T-helper 1 cell treated with Interleukin-12 subunit alpha and Interleukin-12 subunit beta and Interleukin-4 antibody, amounts not matched to agents 30 μg/mL and 1 μg/mL, for 36 hours (primary cell): Measurements from ENCODE around the gene BAG5.
"Not testable (repeated sequence)": the region's sequence is repeated elsewhere in the genome, so short reads cannot be mapped to it uniquely, and the experiment has no call there.

Experiments used
- H3K27ac Mint-ChIP-seq: one replicate; pipeline ENCODE4 v1.8.0; 2021; ENCODE audit warnings: mild to moderate bottlenecking, mixed read lengths
- H3K27me3 Mint-ChIP-seq: one replicate; pipeline ENCODE4 v1.8.0; 2021; ENCODE audit warnings: low read depth, mixed read lengths
- H3K36me3 Mint-ChIP-seq: one replicate; pipeline ENCODE4 v1.8.0; 2021; ENCODE audit warnings: low read depth, mixed read lengths
- H3K4me1 Mint-ChIP-seq: one replicate; pipeline ENCODE4 v1.8.0; 2021; ENCODE audit warnings: low read depth, mixed read lengths
- H3K4me3 Mint-ChIP-seq: one replicate; pipeline ENCODE4 v1.8.0; 2021; ENCODE audit warnings: mild to moderate bottlenecking, moderate library complexity, mixed read lengths
- H3K9me3 Mint-ChIP-seq: one replicate; pipeline ENCODE4 v1.8.0; 2021; ENCODE audit warnings: mixed read lengths

Gene BAG5

DNA sequence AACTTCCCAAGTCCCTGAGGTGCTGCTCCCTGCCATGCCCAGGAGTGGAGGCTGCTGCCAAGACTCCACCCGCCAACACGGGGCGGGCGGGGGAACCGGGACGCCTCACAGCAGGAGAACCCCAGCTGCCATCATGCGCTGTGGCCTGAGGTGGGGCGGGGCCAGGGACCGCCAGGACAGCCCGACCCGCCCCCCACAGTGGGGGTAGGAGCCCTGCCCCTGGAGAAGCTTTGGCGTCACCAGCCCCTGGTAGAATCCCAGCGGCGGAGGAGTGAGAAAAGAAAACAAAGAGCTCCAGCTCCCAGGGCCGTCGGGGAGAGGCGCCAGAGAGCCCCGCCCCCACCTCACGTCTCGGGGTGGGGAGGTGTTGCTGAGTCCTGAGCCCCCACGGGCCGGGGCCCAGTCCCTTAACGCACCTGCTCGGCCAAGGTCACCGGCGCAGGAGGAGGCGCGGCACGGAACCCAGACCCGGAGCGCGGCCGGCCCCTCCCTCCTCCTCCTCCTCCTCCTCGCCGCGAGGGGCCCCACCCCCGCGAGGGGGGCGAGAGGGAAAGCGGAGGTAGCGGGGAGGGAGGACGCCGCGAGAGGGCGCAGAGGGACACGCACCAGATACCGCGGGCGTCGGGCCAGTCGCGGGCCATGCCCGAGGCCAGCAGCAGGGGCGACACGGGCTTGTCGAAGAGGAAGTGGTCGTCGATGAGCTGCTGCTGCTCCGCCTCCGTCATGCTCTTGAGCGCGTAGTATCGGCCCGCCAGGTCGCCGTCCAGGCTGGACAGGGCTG lies 41.6 kb downstream of the BAG5 start:
- Mint-ChIP-seq H3K27ac (no peak overlapping the region), H3K27me3 (peaks cover 21% of the 10 kb centered on the region), H3K36me3 (no peaks in the 10 kb centered on the region), H3K4me1 (peaks cover 5% of the 10 kb centered on the region), H3K4me3 (peak overlapping the region; percentile 34), H3K9me3 (no peaks in the 10 kb centered on the region)

GRCh38 chr14:103520269-103520656 lies 42.2 kb downstream of the BAG5 start:
- no peaks in the 10 kb centered on the region for H3K9me3 Mint-ChIP-seq
- H3K4me3 Mint-ChIP-seq, result peak overlapping the region; percentile 54
- no peak overlapping the region for H3K27ac Mint-ChIP-seq
- H3K4me1 Mint-ChIP-seq, result peaks cover 5% of the 10 kb centered on the region
- no peaks in the 10 kb centered on the region for H3K36me3 Mint-ChIP-seq
- H3K27me3 Mint-ChIP-seq, result peaks cover 21% of the 10 kb centered on the region

DNA sequence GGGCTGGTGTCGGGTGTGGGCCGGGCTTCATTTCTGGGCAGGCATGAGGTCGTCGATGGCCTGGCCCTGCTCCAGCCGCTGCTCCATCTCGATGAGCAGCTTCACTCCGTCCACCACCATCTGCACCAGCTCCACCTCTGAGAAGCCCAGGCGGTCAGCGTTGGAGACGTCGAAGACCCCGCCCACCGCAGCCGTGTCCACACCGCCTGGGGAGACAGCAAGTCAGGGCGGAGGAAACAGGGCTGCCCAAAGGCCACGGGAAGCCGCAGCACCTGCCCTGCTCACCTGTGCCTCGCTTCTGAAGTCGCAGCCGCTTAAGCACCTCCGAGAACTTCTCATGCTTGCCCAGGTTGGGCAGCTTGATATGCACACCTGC lies 42.6 kb downstream of the BAG5 start:
- no peak overlapping the region for H3K27ac Mint-ChIP-seq
- peak overlapping the region; percentile 54 for H3K4me3 Mint-ChIP-seq
- H3K36me3 Mint-ChIP-seq, result no peaks in the 10 kb centered on the region
- peaks cover 19% of the 10 kb centered on the region for H3K27me3 Mint-ChIP-seq
- H3K4me1 Mint-ChIP-seq, result peaks cover 5% of the 10 kb centered on the region
- H3K9me3 Mint-ChIP-seq, result no peaks in the 10 kb centered on the region

DNA sequence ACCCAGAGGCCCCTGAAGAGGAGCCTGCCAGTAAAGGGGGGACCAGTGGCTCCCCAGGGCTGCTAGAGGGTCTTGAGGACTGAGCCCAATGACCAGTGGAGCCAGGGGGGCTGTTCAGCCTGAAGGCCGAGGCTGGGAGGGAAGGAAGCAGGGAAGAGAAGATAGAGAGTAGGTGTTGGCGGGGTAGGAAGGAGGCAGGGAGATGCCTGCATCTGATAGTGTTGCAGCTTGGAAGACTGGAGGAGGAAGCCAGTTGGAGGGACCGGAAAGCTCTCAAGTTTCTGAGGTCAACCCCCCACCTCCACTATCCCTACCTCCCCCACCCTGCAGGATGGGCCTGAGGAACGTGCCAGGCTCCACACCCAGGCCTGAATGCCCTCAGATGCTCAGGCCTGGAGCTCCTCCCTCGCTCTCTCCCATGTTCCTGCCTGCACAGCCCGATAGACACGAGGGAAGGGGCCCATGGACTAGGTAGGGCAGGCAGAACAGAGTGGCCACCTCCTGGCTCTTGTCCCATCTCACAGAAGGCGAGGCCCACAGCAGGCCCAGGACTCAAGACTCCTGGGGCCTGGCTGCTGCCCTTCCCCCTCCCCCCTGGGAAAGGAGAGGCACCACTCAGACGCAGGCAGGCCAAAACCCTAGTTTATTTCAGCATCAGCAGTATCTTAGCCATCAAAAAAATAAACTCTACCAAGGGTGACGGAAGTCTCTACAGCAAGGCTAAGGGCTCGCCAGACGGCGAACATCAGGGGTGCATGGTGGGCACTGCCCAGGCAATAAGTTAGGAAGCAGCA lies 43.2 kb downstream of the BAG5 start:
- no peak overlapping the region for H3K27ac Mint-ChIP-seq

DNA sequence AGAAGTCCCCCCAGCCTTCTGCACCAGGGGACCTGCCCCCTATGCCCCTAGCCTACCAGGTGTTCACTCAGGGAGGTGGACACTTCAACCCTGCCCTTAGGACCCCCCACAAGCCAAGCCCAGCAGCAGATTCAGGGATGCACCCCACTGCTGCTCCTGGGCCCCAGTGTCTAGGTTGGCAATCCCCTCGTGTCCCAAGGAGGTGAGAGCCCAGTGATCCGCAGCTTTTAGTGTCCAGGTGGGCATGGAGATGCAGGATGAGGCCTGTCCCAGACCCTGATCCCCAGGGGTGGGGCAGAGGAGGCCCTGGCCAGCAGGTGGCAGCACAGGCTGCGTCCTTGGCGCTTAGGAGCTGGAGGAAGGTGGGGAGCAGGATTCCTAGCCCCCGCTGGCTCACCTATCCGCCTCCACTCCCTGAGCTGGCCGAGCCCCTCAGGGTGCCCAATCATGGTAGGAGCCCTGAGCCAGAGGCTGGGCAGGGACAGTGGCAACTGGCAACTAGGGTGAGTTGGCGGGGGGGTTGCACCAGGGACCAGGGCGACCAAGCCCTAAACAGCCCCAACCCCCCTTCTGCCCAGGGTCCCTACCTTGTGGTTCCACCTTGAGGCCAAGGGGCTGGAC lies 43.9 kb downstream of the BAG5 start:
- Mint-ChIP-seq H3K27ac (no peak overlapping the region), H3K4me1 (peaks cover 5% of the 10 kb centered on the region), H3K27me3 (peaks cover 8% of the 10 kb centered on the region), H3K36me3 (no peaks in the 10 kb centered on the region), H3K4me3 (no peak overlapping the region), H3K9me3 (no peaks in the 10 kb centered on the region)

More for the DNA sequence above, 43.2 kb downstream of the BAG5 start:
- Mint-ChIP-seq H3K9me3 (no peaks in the 10 kb centered on the region), H3K36me3 (no peaks in the 10 kb centered on the region), H3K4me1 (peaks cover 5% of the 10 kb centered on the region), H3K27me3 (peaks cover 15% of the 10 kb centered on the region), H3K4me3 (peak overlapping the region; percentile 9)

GRCh38 chr14:103517721-103518421 lies 44.6 kb downstream of the BAG5 start:
- peaks cover 4% of the 10 kb centered on the region for H3K27me3 Mint-ChIP-seq
- H3K36me3 Mint-ChIP-seq, result no peaks in the 10 kb centered on the region
- H3K4me3 Mint-ChIP-seq, result no peak overlapping the region
- H3K4me1 Mint-ChIP-seq, result peaks cover 5% of the 10 kb centered on the region
- no peaks in the 10 kb centered on the region for H3K9me3 Mint-ChIP-seq
- H3K27ac Mint-ChIP-seq, result no peak overlapping the region

DNA sequence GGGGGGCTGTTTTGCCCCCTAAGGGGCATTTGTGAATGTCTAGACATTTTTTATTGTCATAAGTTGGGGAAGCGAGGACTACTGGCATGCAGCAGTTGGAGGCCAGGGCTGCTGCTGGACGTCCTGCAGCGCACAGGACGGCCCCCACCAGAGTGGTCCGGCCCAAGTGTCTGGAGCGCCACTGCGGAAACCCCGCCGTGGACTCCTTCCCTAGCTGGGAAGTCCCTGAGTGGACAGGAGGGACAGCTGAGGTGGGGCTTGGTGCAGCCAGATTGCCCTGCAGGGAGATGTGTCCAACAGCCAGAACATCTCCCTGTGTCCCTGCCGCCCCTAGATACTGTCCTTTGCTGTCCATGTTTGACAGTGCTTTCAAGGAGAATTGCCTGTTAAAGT lies 45.3 kb downstream of the BAG5 start:
- H3K9me3 Mint-ChIP-seq, result no peaks in the 10 kb centered on the region
- peaks cover 4% of the 10 kb centered on the region for H3K27me3 Mint-ChIP-seq
- peaks cover 5% of the 10 kb centered on the region for H3K4me1 Mint-ChIP-seq
- no peaks in the 10 kb centered on the region for H3K36me3 Mint-ChIP-seq
- no peak overlapping the region for H3K27ac Mint-ChIP-seq
- H3K4me3 Mint-ChIP-seq, result no peak overlapping the region

DNA sequence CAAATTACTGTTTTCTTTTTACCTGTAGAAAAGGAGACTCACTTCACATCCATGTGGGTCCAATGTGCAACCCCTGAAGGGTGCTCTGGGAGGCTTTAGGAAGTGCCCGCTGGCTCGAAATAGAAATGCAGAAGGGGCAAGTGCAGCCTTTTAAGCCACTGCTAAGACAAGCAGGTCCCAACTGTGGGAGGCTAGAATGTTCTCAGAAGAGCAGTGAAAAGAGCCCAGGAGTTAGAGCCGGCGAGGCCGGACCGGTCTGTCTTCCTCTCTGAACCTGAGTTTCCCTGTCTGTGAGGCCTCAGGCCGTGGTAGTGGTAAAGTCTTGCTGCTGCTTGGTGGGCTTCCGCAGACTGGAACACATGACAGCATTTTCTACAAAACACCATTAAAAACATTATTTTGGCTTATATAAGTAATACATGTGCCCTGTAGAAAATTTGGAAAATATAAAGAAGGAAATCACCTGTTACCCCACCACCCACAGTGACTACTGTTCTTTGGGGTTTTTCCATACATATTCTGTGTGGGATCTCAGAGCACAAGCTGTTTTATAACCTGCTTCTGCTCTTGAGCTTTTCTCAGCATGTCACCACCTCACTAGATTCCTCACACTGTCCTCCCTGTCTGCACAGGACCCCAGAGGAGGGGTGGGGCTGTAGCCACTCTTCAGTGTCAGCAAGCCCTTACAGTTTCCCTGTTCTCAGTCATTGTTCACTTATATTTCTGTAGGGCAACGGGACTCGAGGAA lies 45.9 kb downstream of the BAG5 start:
- Mint-ChIP-seq H3K27me3 (peaks cover 4% of the 10 kb centered on the region), H3K4me1 (peaks cover 5% of the 10 kb centered on the region), H3K36me3 (no peaks in the 10 kb centered on the region), H3K27ac (no peak overlapping the region), H3K9me3 (no peaks in the 10 kb centered on the region), H3K4me3 (no peak overlapping the region)

DNA sequence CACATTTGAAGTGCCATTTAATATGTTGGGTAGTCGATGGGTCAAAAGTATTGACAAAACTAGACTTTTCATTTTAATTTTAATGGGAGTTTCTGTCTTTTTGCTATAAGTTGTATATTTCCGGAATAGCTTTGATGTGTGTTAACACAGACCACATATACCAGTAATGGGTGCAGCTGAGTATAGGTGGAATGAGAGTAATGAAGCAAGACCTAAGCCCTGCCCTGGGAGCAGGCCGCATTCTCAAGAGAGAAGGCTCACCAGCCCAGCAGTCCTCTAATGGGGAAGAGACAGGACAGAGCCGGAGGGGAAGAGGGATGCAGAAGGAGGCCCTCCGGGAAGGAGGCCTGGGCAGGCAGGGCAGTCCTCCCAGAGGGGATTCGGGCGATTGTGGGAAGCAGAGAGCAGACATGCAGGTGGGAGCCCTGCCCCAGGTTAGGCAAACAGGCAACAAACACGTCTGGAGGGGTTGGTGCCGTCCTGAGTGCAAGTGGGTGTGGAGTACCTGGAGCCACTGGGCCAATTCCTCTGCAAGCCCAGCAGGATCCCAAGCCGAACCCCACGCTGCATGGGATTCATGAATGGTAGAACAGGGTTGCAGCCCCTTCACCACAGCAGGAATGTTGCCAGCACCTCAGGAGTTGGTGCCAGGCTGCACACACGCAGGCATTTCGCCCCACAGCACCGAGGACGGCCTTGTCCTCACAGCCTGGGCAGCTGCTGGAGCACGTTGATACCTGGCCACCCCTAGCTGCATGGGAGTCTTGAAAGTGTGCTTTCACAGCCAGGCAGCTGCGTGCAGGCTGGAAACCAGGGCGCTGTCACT lies 47.6 kb downstream of the BAG5 start:
- Mint-ChIP-seq H3K4me3 (no peak overlapping the region), H3K36me3 (peaks cover 3% of the 10 kb centered on the region), H3K9me3 (no peaks in the 10 kb centered on the region), H3K4me1 (peaks cover 5% of the 10 kb centered on the region), H3K27ac (no peak overlapping the region), H3K27me3 (peaks cover 4% of the 10 kb centered on the region)

DNA sequence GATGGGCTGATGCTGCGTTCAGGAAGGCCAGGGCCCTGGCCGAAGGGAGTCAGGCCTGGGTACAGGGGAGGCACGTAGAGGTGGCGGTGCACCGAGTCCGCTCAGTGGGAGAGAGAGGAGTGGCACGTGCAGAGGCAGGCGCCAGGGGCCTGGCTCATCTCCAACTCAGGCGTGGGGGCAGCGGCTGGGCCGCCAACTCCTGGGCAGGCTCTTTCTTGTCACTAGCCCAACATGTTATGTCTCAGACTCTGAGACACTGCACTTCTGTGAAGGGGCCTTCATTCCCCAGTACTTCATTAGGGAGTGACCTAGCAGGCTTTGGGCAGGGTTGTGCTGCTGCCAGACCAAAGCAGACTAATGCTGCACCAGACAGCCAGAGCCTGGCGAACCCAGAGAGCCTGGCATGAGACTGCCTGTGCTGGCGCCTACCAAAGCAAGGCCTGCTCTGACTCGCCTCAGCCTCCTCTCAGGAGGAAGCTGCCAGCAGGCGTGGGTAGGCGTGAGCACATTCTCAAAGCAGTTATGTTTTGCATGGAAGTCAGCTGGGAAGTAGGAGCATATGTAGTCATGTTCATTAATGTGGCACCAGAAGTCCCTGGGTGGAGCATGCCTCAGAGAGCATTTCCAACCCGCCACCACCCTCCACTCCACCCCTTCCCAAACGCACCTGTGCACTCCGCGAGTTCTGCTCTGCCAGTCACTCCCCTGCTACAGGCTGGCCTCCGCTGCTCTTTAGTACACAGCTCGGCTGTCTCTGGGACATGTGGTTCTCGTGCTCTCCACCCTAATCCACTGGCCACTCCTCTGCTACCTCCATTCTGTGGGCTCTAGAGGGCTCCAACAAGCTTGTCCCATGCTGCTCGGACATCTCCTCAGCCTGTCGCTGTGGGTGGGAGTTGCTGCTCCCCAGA lies 49.5 kb downstream of the BAG5 start:
- Mint-ChIP-seq H3K27ac (no peak overlapping the region), H3K9me3 (no peaks in the 10 kb centered on the region), H3K27me3 (no peaks in the 10 kb centered on the region), H3K4me1 (no peaks in the 10 kb centered on the region), H3K4me3 (no peak overlapping the region), H3K36me3 (peaks cover 12% of the 10 kb centered on the region)

- not testable (repeated sequence) for H3K27me3 Mint-ChIP-seq, H3K9me3 Mint-ChIP-seq, H3K27ac Mint-ChIP-seq, H3K4me3 Mint-ChIP-seq, H3K4me1 Mint-ChIP-seq
- peaks cover 12% of the 10 kb centered on the region for H3K36me3 Mint-ChIP-seq
Observed at GRCh38 chr14:103512180-103512579, 50.3 kb downstream of the BAG5 start.

DNA sequence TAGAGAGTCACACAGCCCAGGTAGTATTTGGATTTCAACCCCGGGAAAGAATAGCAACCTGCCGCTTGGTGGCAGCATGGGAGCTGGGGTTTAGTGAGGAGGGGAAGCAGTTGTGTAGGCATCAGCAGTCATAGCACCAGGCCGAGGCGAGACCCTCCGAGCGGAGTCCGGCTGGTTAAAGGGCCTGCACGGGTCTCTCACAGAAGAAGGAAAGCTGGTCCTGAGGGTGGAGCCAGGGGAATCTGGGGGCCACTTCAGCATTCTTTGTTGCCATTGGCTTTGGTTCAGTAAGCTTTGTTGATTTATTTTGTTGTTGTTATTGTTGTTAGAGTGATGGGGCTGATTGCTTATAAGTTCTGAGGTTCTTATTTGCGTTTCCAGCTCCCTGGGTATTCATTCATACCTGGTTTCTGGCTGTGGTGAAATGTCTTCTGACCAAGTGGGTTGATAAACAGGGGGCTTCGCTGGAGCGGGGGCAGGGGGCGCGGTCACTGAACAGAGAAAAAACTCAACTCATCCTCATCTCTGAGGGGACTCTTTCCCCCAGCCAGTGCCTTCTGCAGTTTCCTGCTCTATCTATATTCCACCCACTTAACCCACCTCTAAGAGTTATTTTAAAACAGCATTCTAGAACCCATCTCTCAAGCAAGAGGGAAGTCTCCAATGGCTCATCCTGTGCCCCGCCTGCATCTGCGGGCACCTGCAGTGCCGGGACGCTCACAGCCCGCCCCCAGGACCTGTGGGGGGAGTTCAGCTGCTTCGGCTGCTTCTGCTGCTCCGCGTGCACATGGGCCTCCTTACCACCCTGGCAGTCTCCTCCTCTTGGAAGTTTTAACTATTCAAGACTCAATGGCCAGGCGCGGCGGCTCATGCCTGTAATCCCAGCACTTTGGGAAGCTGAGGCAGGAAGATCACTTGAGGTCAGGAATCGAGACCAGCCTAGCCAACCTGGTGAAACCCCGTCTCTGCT lies 51.4 kb downstream of the BAG5 start:
- Mint-ChIP-seq H3K27ac (no peak overlapping the region), H3K27me3 (no peaks in the 10 kb centered on the region), H3K4me1 (no peaks in the 10 kb centered on the region), H3K36me3 (peaks cover 13% of the 10 kb centered on the region), H3K9me3 (no peaks in the 10 kb centered on the region), H3K4me3 (no peak overlapping the region)
